ENCODE results near the gene PIK3CG. TPM values are rescaled to one million over a fixed set of nuclear protein-coding genes. Genes with fewer than 3 reads are reported as not detected.

Gene PIK3CG
- total RNA-seq, 2 experiments from 2014 or later: 53.1 to 55.6 TPM

Other genes starting within 250 kb of the PIK3CG start
- 10 to 100 TPM; 16.6 to 17.8 TPM for gene CCDC71L, start 204.1 kb upstream of the PIK3CG start, total RNA-seq
- 1 to 10 TPM; 1.6 to 1.9 TPM for gene PRKAR2B, start 179.4 kb downstream of the PIK3CG start, total RNA-seq

Data from activated CD8-positive, alpha-beta T cell treated with anti-CD3 and anti-CD28 coated beads, Interleukin-2, amount 10 ng/mL, durations not matched to agents 7 days and 5 days (primary cell).